H1 (cell line): ENCODE measurements around the gene PDE4B. TPM values are rescaled to one million over a fixed set of nuclear protein-coding genes. Genes with fewer than 3 reads are reported as not detected.

Experiments
- CTCF ChIA-PET: fragments of 300-600 bp; sonication (Branson Sonifier 250); formaldehyde crosslinking; loops from one replicate; lab custom pipeline; 2021; ENCODE audit not compliant: partially characterized antibody; lab: Charles Lee
- POLR2A ChIA-PET: fragments of 300-600 bp; sonication (Branson Sonifier 250); formaldehyde crosslinking; loops from one replicate; lab custom pipeline; 2021; ENCODE audit warnings: inconsistent platforms; ENCODE audit not compliant: partially characterized antibody; lab: Charles Lee
- DNase-seq, 2 experiments: peaks; one replicate each; pipeline versions ENCODE4 v3.0.0 to v3.0.0-alpha.2; 2010 to 2022; ENCODE audit warnings: low spot score in 2 of 2, low read depth in 1 of 2, mixed read lengths in 1 of 2
- FAIRE-seq: peaks from 2 replicates; lab custom pipeline; 2011; peaks lifted over from hg19 to GRCh38; lab: Jason Lieb, UNC
- H2AFZ ChIP-seq: 2 replicates; pipeline ENCODE4 v1.8.1; 2012; ENCODE audit warnings: low read length, inconsistent platforms
- H2AK5ac ChIP-seq: 2 replicates; pipeline ENCODE4 v1.6.1; 2013; ENCODE audit warnings: low read depth, low read length
- H2BK120ac ChIP-seq: replicated peaks from 2 replicates; pipeline ENCODE3; 2013; ENCODE audit warnings: low read depth, low read length, inconsistent platforms
- H2BK12ac ChIP-seq: 2 replicates; pipeline ENCODE4 v1.6.1; 2013; ENCODE audit warnings: low read depth, low read length
- H2BK15ac ChIP-seq: 2 replicates; pipeline ENCODE4 v1.6.1; 2013; ENCODE audit warnings: low read length
- H2BK20ac ChIP-seq: 2 replicates; pipeline ENCODE4 v1.6.1; 2013; ENCODE audit warnings: low read length
- H2BK5ac ChIP-seq: 2 replicates; pipeline ENCODE4 v1.6.1; 2013; ENCODE audit warnings: low read depth, low read length
- H3K14ac ChIP-seq: 2 replicates; pipeline ENCODE4 v1.6.1; 2013; ENCODE audit warnings: inconsistent platforms; ENCODE audit not compliant: insufficient read length
- H3K18ac ChIP-seq: 2 replicates; pipeline ENCODE4 v1.6.1; 2013; ENCODE audit warnings: low read length; ENCODE audit errors: extremely low read depth
- H3K23ac ChIP-seq: 2 replicates; pipeline ENCODE4 v1.6.1; 2013; ENCODE audit warnings: inconsistent platforms; ENCODE audit not compliant: insufficient read length
- H3K23me2 ChIP-seq: 2 replicates; pipeline ENCODE4 v1.6.1; 2013; ENCODE audit warnings: low read depth, low read length
- H3K27ac ChIP-seq: 2 replicates; pipeline ENCODE4 v1.6.1; 2011; ENCODE audit warnings: low read depth, low read length, inconsistent platforms
- H3K27me3 ChIP-seq, 4 experiments: replicated peaks in 1 of 4; 1 replicate in 1 of 4; 2 replicates in 3 of 4; pipeline versions ENCODE4 v1.6.1 to v1.8.1; 2011 to 2013; ENCODE audit warnings: low read length in 3 of 4, mild to moderate bottlenecking in 3 of 4, inconsistent platforms in 2 of 4, mixed read lengths in 2 of 4, moderate library complexity in 1 of 4; ENCODE audit not compliant: control insufficient read depth in 3 of 4, insufficient read depth in 3 of 4; ENCODE audit errors: extremely low read depth in 1 of 4
- H3K36me3 ChIP-seq, 4 experiments: 2 replicates each; pipeline versions ENCODE4 v1.6.1 to v1.8.1; 2011 to 2013; ENCODE audit warnings: mild to moderate bottlenecking in 4 of 4, low read length in 3 of 4, moderate library complexity in 2 of 4, control low read depth in 1 of 4, inconsistent platforms in 1 of 4; ENCODE audit not compliant: insufficient read depth in 4 of 4, control insufficient read depth in 2 of 4
- H3K4ac ChIP-seq: replicated peaks from 2 replicates; pipeline ENCODE3; 2013; ENCODE audit warnings: low read length, low read depth, mixed read lengths, inconsistent platforms; ENCODE audit not compliant: insufficient read length
- H3K4me1 ChIP-seq, 4 experiments: replicated peaks in 1 of 4; 1 replicate in 1 of 4; 2 replicates in 3 of 4; pipeline versions ENCODE4 v1.6.1 to v1.8.1; 2011 to 2013; ENCODE audit warnings: low read length in 3 of 4, inconsistent platforms in 2 of 4, mixed read lengths in 1 of 4; ENCODE audit not compliant: insufficient read depth in 4 of 4, control insufficient read depth in 3 of 4
- H3K4me2 ChIP-seq, 2 experiments: 2 replicates each; pipeline versions ENCODE4 v1.6.1 to v1.8.1; 2011 to 2013; ENCODE audit warnings: low read depth in 2 of 2, low read length in 2 of 2, control low read depth in 1 of 2, inconsistent platforms in 1 of 2, mild to moderate bottlenecking in 1 of 2; ENCODE audit not compliant: insufficient read depth in 1 of 2
- H3K4me3 ChIP-seq, 4 experiments: fragments of 200-600, 300-600 bp in 1 of 4; sonication (generic), shearing (Covaris generic), sonication (Bioruptor Twin) in 1 of 4; 2 replicates each; pipeline versions ENCODE4 v1.5.1 to v1.8.1; 2011 to 2016; ENCODE audit warnings: low read length in 4 of 4, low read depth in 3 of 4, control low read depth in 2 of 4, inconsistent platforms in 2 of 4, mild to moderate bottlenecking in 2 of 4, mixed read lengths in 1 of 4, moderate library complexity in 1 of 4; ENCODE audit not compliant: insufficient read depth in 2 of 4; ENCODE audit errors: extremely low read depth in 1 of 4
- H3K56ac ChIP-seq: replicated peaks from 2 replicates; pipeline ENCODE3; 2013; ENCODE audit warnings: low read depth, mild to moderate bottlenecking, mixed read lengths, low read length, inconsistent platforms; ENCODE audit not compliant: insufficient read length
- H3K79me1 ChIP-seq: 2 replicates; pipeline ENCODE4 v1.6.1; 2013; ENCODE audit warnings: low read depth, low read length, control low read depth
- H3K79me2 ChIP-seq, 2 experiments: 2 replicates each; pipeline versions ENCODE4 v1.6.1 to v1.8.1; 2012 to 2013; ENCODE audit warnings: low read length in 2 of 2, mild to moderate bottlenecking in 2 of 2, inconsistent platforms in 1 of 2; ENCODE audit not compliant: insufficient read depth in 2 of 2, control insufficient read depth in 1 of 2
- H3K9ac ChIP-seq, 4 experiments: replicated peaks in 1 of 4; 1 replicate in 1 of 4; 2 replicates in 3 of 4; pipeline versions ENCODE4 v1.6.1 to v1.8.1; 2011 to 2013; ENCODE audit warnings: low read depth in 3 of 4, low read length in 3 of 4, control low read depth in 2 of 4, mild to moderate bottlenecking in 2 of 4, moderate library complexity in 2 of 4, inconsistent platforms in 1 of 4; ENCODE audit errors: extremely low read depth in 1 of 4
- H3K9me3 ChIP-seq, 2 experiments: 2 replicates each; pipeline versions ENCODE4 v1.6.1 to v1.8.1; 2012 to 2013; ENCODE audit warnings: mild to moderate bottlenecking in 2 of 2, moderate library complexity in 2 of 2, control low read depth in 1 of 2, inconsistent platforms in 1 of 2, low read depth in 1 of 2, low read length in 1 of 2, mixed read lengths in 1 of 2; ENCODE audit not compliant: insufficient read depth in 2 of 2
- H4K20me1 ChIP-seq, 2 experiments: replicated peaks in 1 of 2; 2 replicates each; pipeline versions ENCODE3 to v1.8.1; 2011 to 2013; ENCODE audit warnings: inconsistent platforms in 2 of 2, low read length in 2 of 2, mild to moderate bottlenecking in 1 of 2; ENCODE audit not compliant: insufficient read depth in 2 of 2, control insufficient read depth in 1 of 2
- H4K5ac ChIP-seq: 2 replicates; pipeline ENCODE4 v1.6.1; 2013; ENCODE audit warnings: low read length, low read depth, mixed read lengths, inconsistent platforms; ENCODE audit not compliant: insufficient read length
- H4K8ac ChIP-seq: 2 replicates; pipeline ENCODE4 v1.8.0; 2013; ENCODE audit warnings: mild to moderate bottlenecking, moderate library complexity, low read length, inconsistent platforms; ENCODE audit not compliant: insufficient read depth; ENCODE audit errors: extremely low read depth
- H4K91ac ChIP-seq: replicated peaks from 2 replicates; pipeline ENCODE3; 2013; ENCODE audit warnings: low read length, mixed read lengths, inconsistent platforms; ENCODE audit not compliant: insufficient read length
- ATF3 ChIP-seq: IDR thresholded peaks from 2 replicates; pipeline ENCODE4 v1.6.1; 2011; ENCODE audit warnings: low read depth, mild to moderate bottlenecking, low read length; ENCODE audit not compliant: insufficient read depth
- GTF2F1 ChIP-seq: IDR thresholded peaks from 2 replicates; pipeline ENCODE4 v1.6.1; 2012; ENCODE audit warnings: low read depth, low read length, improper control_type of control experiment, borderline replicate concordance
- MAX ChIP-seq: IDR thresholded peaks from 2 replicates; pipeline ENCODE4 v1.6.1; 2012; ENCODE audit warnings: inconsistent platforms
- NANOG ChIP-seq: IDR thresholded peaks from 2 replicates; pipeline ENCODE4 v1.6.1; 2011; ENCODE audit warnings: low read length, low read depth, mild to moderate bottlenecking, inconsistent platforms; ENCODE audit not compliant: insufficient read depth, poor library complexity, severe bottlenecking
- SP1 ChIP-seq: IDR thresholded peaks from 2 replicates; pipeline ENCODE4 v1.6.1; 2011; ENCODE audit warnings: low read depth, low read length
- TAF1 ChIP-seq: IDR thresholded peaks from 2 replicates; pipeline ENCODE4 v1.6.1; 2011; ENCODE audit warnings: mild to moderate bottlenecking, low read depth, low read length
- WGBS, 2 experiments: shearing (Covaris generic) in 1 of 2; methylation state at CpG; one replicate each; pipeline versions ENCODE4 v1.1.6 to v1.1.7; 2013 to 2015; ENCODE audit warnings: low lambda C conversion rate in 2 of 2, mixed read lengths in 2 of 2, inconsistent platforms in 1 of 2, low coverage in 1 of 2, missing lambda C conversion rate in 1 of 2; ENCODE audit not compliant: insufficient replicate concordance in 2 of 2, insufficient coverage in 1 of 2, insufficient read length in 1 of 2; ENCODE audit errors: extremely low coverage in 1 of 2, missing lambda C conversion rate in 1 of 2; 5-methylcytosine and 5-hydroxymethylcytosine counted together
- polyA plus RNA-seq, 7 experiments: library from polyadenylated mRNA; depleted of rRNA in 3 of 7; stranded (reverse) in 5 of 7; unstranded in 2 of 7; fragments of >200 nt in 5 of 7; fragments of 200-250 nt in 2 of 7; gene quantifications; 1 replicate in 5 of 7; 2 replicates in 1 of 7; 4 replicates in 1 of 7; pipeline versions ENCODE4 v1.2.1 to v1.2.3, GENCODE V29; 2011 to 2013; ENCODE audit warnings: missing spikeins in 2 of 7, mixed read lengths in 2 of 7
- total RNA-seq: library from RNA; stranded (reverse); fragmentation: NEBNext Ultra II Directional; extraction: Animal tissue kit (Norgen Biotek cat#: 25700); gene quantifications from 2 replicates; pipeline ENCODE4 v1.2.1, GENCODE V29; 2021

PDE4B gene
- total and polyA plus RNA-seq, 2 of the 8 experiments (the other 6 are each of a cell fraction or from before 2014, with no cell fraction given), result 5.0 to 15.1 TPM

GRCh38 chr1:66282891-66283621 is 490.4 kb downstream of the PDE4B start:
- CTCF ChIA-PET, result interaction anchor here (0.6 to 1.1 kb wide), 2 partner anchors 29 to 400 kb away, joined by 3 read pairs; no protein-coding TSS in a partner anchor
- no peak overlapping the region for H2AK5ac ChIP-seq
- no peak overlapping the region for H3K9ac ChIP-seq
- no peak for FAIRE-seq
- 95% methylated on average over 3 of the region's 3 CpGs; no CpG with 5 or more reads in 1 of the 2 experiments for WGBS, 2 experiments
- no peak overlapping the region for H4K91ac ChIP-seq
- no peak overlapping the region for H3K14ac ChIP-seq
- no peak overlapping the region for H3K23ac ChIP-seq
- no peak overlapping the region for H3K4ac ChIP-seq
- no peak overlapping the region for H3K18ac ChIP-seq
- no peak overlapping the region for H4K8ac ChIP-seq
- H3K9me3 ChIP-seq, result no peaks in the 10 kb centered on the region
- no peak overlapping the region for H2BK20ac ChIP-seq
- H3K4me1 ChIP-seq, result peaks cover 2 to 3% (median 3%) of the 10 kb centered on the region in 4 experiments; a peak in 3 of 7 replicates
- no peaks in the 10 kb centered on the region for H3K79me1 ChIP-seq
- H4K20me1 ChIP-seq, result no peaks in the 10 kb centered on the region
- no peak overlapping the region for H4K5ac ChIP-seq
- no peaks in the 10 kb centered on the region for H3K36me3 ChIP-seq
- no peak overlapping the region for H3K4me2 ChIP-seq
- no peak overlapping the region for H2BK120ac ChIP-seq
- H3K4me3 ChIP-seq, result no peak overlapping the region
- H2AFZ ChIP-seq, result no peak overlapping the region
- no peak overlapping the region for H2BK15ac ChIP-seq
- H2BK12ac ChIP-seq, result no peak overlapping the region
- H3K27me3 ChIP-seq, result no peaks in the 10 kb centered on the region
- no peaks in the 10 kb centered on the region for H3K79me2 ChIP-seq
- H2BK5ac ChIP-seq, result no peak overlapping the region
- no peak for TF ChIP-seq SP1
- TF ChIP-seq NANOG, result no peak
- no peak for TF ChIP-seq ATF3
- no peak for TF ChIP-seq MAX
- TF ChIP-seq GTF2F1, result no peak
- no peak for TF ChIP-seq TAF1
- POLR2A ChIA-PET, result no interaction called here
- DNase-seq, result no peak
- H3K56ac ChIP-seq, result no peak overlapping the region
- H3K23me2 ChIP-seq, result peaks cover 2% of the 10 kb centered on the region; the same call in 1 of the 2 replicates
- H3K27ac ChIP-seq, result no peak overlapping the region
